ENCODE results near the gene EDEM2. TPM values are rescaled to one million over a fixed set of nuclear protein-coding genes. Genes with fewer than 3 reads are reported as not detected.

EDEM2 gene
- total and polyA plus RNA-seq, 2 donors (not counting 1 experiment from before 2014, with no cell fraction given) = 28.1 to 30.4 TPM

- H3K4me1 ChIP-seq (ENCODE audit: control insufficient read depth in 2 of 2, insufficient read depth in 2 of 2, low read length in 2 of 2) = no peaks in the 10 kb centered on the region
- H3K27ac Mint-ChIP-seq = no peak overlapping the region
- no peak for ATAC-seq (ENCODE audit: low read depth)
- H4K20me1 ChIP-seq (ENCODE audit: control insufficient read depth, insufficient read depth, low read length, poor library complexity, severe bottlenecking) = no peaks in the 10 kb centered on the region
- H3K27me3 ChIP-seq (replicated peaks in 1 of 4; ENCODE audit: control extremely low read depth in 1 of 4, control insufficient read depth in 3 of 4, insufficient read depth in 4 of 4, low read length in 3 of 4) = no peaks in the 10 kb centered on the region
- H3K4me2 ChIP-seq (replicated peaks; ENCODE audit: low read depth, low read length, poor library complexity, severe bottlenecking) = no peak overlapping the region
- TF ChIP-seq CTCF (IDR thresholded peaks at IDR 0.05) = no peak
- no peak for TF ChIP-seq EZH2 (IDR thresholded peaks at IDR 0.05; ENCODE audit: borderline replicate concordance, insufficient read depth, low read depth, low read length, poor library complexity, severe bottlenecking)
- H3K36me3 ChIP-seq (replicated peaks in 1 of 2; ENCODE audit: control extremely low read depth in 1 of 2, control insufficient read depth in 1 of 2, extremely low read depth in 1 of 2, insufficient read depth in 2 of 2, low read length in 1 of 2) = no peaks in the 10 kb centered on the region
- H3K27me3 Mint-ChIP-seq = peaks cover 5% of the 10 kb centered on the region
- H3K4me3 ChIP-seq (ENCODE audit: control extremely low read depth in 1 of 5, extremely low read depth in 1 of 5, insufficient read depth in 1 of 5, low read depth in 2 of 5, low read length in 4 of 5) = no peak overlapping the region
- POLR2A ChIA-PET = no interaction called here
- no peak overlapping the region for H2AFZ ChIP-seq (ENCODE audit: insufficient read depth, low read depth, low read length, poor library complexity, severe bottlenecking)
- no peak for DNase-seq
- CTCF ChIA-PET = no interaction called here
- H3K4me3 Mint-ChIP-seq = no peak overlapping the region
- H3K79me2 ChIP-seq (ENCODE audit: control insufficient read depth, insufficient read depth, low read length) = no peaks in the 10 kb centered on the region
- H3K9me3 ChIP-seq (ENCODE audit: control extremely low read depth in 1 of 3, control insufficient read depth in 2 of 3, insufficient read depth in 1 of 3, low read length in 2 of 3) = peaks cover 0 to 6% (median 0%) of the 10 kb centered on the region in 3 donors
- WGBS (ENCODE audit: insufficient coverage) = 97% methylated on average over 7 of the region's 11 CpGs
- no peak overlapping the region for H3K27ac ChIP-seq (ENCODE audit: low read length in 2 of 2)
- no peaks in the 10 kb centered on the region for H3K4me1 Mint-ChIP-seq
- no peak overlapping the region for H3K9ac ChIP-seq (ENCODE audit: low read length)
- intact Hi-C loops (cut with micrococcal nuclease) = no loop called here
- H3K9me3 Mint-ChIP-seq (ENCODE audit: insufficient read depth) = no peaks in the 10 kb centered on the region
Observed at GRCh38 chr20:35179292-35180212, 32.4 kb upstream of the EDEM2 start.

GRCh38 chr20:35176132-35176531 lies 29.0 kb upstream of the EDEM2 start:
- Mint-ChIP-seq H3K9me3 (ENCODE audit: insufficient read depth) (no peaks in the 10 kb centered on the region), H3K27me3 (no peaks in the 10 kb centered on the region), H3K4me3 (no peak overlapping the region), H3K27ac (no peak overlapping the region), H3K4me1 (peaks cover 13% of the 10 kb centered on the region)
- Histone ChIP-seq H3K9me3 (ENCODE audit: control extremely low read depth in 1 of 3, control insufficient read depth in 2 of 3, insufficient read depth in 1 of 3, low read length in 2 of 3) (peaks cover 0 to 7% (median 0%) of the 10 kb centered on the region in 3 donors), H3K4me3 (ENCODE audit: control extremely low read depth in 1 of 5, extremely low read depth in 1 of 5, insufficient read depth in 1 of 5, low read depth in 2 of 5, low read length in 4 of 5) (no peak overlapping the region), H3K27me3 (replicated peaks in 1 of 4; ENCODE audit: control extremely low read depth in 1 of 4, control insufficient read depth in 3 of 4, insufficient read depth in 4 of 4, low read length in 3 of 4) (no peaks in the 10 kb centered on the region), H3K36me3 (replicated peaks in 1 of 2; ENCODE audit: control extremely low read depth in 1 of 2, control insufficient read depth in 1 of 2, extremely low read depth in 1 of 2, insufficient read depth in 2 of 2, low read length in 1 of 2) (no peaks in the 10 kb centered on the region), H4K20me1 (ENCODE audit: control insufficient read depth, insufficient read depth, low read length, poor library complexity, severe bottlenecking) (no peaks in the 10 kb centered on the region), H3K4me2 (replicated peaks; ENCODE audit: low read depth, low read length, poor library complexity, severe bottlenecking) (no peak overlapping the region), H3K4me1 (ENCODE audit: control insufficient read depth in 2 of 2, insufficient read depth in 2 of 2, low read length in 2 of 2) (peaks cover 9% of the 10 kb centered on the region in 2 donors), H3K9ac (ENCODE audit: low read length) (no peak overlapping the region), H2AFZ (ENCODE audit: insufficient read depth, low read depth, low read length, poor library complexity, severe bottlenecking) (no peak overlapping the region), H3K79me2 (ENCODE audit: control insufficient read depth, insufficient read depth, low read length) (no peaks in the 10 kb centered on the region), H3K27ac (ENCODE audit: low read length in 2 of 2) (no peak overlapping the region)
- 97% methylated on average over 13 of the region's 14 CpGs for WGBS (ENCODE audit: insufficient coverage)
- intact Hi-C loops (cut with micrococcal nuclease) = no loop called here
- DNase-seq (no peak), ATAC-seq (ENCODE audit: low read depth) (no peak)
- POLR2A ChIA-PET = no interaction called here
- CTCF ChIA-PET = no interaction called here
- TF ChIP-seq EZH2 (IDR thresholded peaks at IDR 0.05; ENCODE audit: borderline replicate concordance, insufficient read depth, low read depth, low read length, poor library complexity, severe bottlenecking) (no peak), CTCF (IDR thresholded peaks at IDR 0.05) (no peak)
